Loucy (cell line): ENCODE results near the gene LIPJ.

Source experiments
- EZH2phosphoT487 ChIP-seq: fragments of 200-600 bp; IDR thresholded peaks from 2 replicates; pipeline ENCODE4 v1.6.1; 2018; ENCODE audit warnings: antibody characterized with exemption, mild to moderate bottlenecking, moderate library complexity, borderline replicate concordance
- TF ChIP-seq, protein P1 (sequence below): fragments of 200-600 bp; sonication (generic); conservative IDR thresholded peaks from 2 replicates; pipeline ENCODE4 v1.5.1; 2014; ENCODE audit warnings: mild to moderate bottlenecking, antibody characterized with exemption, low read length

DNA sequence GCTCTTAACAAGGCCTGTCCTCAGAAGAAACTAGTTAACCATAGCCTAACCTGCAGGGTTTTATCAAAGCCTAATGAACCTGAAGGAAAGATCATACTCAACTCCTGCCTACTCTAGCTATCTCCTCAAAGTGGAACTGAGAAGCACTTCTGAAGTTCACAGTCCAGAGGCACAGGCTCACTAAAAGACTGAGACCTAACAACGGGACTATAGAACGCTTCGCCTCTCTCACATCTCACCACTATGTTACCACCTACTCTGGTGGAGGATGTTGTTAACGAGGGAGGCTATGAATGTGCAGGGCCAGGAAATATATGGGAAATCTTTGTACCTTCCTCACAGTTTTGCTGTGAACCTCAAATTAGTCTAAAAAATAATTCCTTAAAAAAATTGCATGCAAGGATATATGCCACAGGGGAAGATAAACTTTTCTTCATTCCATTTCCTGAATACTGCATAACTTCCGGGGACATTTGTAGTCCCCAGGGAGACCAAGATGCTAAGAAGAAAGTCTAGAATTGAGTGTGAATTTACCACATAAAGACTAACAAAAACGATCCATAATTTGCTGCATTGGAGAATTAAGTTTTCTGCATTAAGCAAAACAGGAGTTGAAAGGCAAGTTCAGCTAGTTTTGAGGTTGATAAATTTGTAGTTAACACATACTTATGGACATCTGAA is 21.6 kb downstream of the LIPJ start:
- TF ChIP-seq, protein P1, sequence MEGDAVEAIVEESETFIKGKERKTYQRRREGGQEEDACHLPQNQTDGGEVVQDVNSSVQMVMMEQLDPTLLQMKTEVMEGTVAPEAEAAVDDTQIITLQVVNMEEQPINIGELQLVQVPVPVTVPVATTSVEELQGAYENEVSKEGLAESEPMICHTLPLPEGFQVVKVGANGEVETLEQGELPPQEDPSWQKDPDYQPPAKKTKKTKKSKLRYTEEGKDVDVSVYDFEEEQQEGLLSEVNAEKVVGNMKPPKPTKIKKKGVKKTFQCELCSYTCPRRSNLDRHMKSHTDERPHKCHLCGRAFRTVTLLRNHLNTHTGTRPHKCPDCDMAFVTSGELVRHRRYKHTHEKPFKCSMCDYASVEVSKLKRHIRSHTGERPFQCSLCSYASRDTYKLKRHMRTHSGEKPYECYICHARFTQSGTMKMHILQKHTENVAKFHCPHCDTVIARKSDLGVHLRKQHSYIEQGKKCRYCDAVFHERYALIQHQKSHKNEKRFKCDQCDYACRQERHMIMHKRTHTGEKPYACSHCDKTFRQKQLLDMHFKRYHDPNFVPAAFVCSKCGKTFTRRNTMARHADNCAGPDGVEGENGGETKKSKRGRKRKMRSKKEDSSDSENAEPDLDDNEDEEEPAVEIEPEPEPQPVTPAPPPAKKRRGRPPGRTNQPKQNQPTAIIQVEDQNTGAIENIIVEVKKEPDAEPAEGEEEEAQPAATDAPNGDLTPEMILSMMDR = no peak
- TF ChIP-seq EZH2phosphoT487 = no peak
